ENCODE data around the gene MARS1.

The MARS1 gene

DNA sequence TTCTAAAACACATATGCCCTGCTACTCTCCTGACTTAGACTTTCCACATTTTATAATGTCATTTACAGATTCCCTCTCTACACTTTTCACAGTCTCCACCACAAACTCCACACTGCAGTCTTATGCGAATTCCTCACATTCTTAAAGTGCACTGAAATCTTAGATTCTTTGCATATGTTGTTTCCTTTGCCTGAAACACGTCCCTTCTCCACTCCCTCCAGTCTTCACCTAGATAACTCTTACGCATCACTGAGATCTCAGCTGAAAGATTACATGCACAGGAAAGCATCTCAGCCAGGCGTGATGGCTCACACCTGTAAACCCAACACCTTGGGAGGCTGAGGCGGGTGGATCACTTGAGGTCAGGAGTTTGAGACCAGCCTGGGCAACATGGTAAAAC lies 4.4 kb upstream of the MARS1 start:
- DNase-seq (ENCODE audit: low spot score): no peak
- Histone ChIP-seq H3K4me3 (no peak overlapping the region), H3K27ac (no peak overlapping the region)
- TF ChIP-seq, protein P1, sequence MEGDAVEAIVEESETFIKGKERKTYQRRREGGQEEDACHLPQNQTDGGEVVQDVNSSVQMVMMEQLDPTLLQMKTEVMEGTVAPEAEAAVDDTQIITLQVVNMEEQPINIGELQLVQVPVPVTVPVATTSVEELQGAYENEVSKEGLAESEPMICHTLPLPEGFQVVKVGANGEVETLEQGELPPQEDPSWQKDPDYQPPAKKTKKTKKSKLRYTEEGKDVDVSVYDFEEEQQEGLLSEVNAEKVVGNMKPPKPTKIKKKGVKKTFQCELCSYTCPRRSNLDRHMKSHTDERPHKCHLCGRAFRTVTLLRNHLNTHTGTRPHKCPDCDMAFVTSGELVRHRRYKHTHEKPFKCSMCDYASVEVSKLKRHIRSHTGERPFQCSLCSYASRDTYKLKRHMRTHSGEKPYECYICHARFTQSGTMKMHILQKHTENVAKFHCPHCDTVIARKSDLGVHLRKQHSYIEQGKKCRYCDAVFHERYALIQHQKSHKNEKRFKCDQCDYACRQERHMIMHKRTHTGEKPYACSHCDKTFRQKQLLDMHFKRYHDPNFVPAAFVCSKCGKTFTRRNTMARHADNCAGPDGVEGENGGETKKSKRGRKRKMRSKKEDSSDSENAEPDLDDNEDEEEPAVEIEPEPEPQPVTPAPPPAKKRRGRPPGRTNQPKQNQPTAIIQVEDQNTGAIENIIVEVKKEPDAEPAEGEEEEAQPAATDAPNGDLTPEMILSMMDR (IDR thresholded peaks at IDR 0.05): no peak

- DNase-seq (ENCODE audit: low spot score): no peak
- TF ChIP-seq, protein P1 (IDR thresholded peaks at IDR 0.05): no peak
- no peak overlapping the region for H3K4me3 ChIP-seq
- H3K27ac ChIP-seq: no peak overlapping the region
Observed at GRCh38 chr12:57485695-57486094, 2.2 kb upstream of the MARS1 start.

DNA sequence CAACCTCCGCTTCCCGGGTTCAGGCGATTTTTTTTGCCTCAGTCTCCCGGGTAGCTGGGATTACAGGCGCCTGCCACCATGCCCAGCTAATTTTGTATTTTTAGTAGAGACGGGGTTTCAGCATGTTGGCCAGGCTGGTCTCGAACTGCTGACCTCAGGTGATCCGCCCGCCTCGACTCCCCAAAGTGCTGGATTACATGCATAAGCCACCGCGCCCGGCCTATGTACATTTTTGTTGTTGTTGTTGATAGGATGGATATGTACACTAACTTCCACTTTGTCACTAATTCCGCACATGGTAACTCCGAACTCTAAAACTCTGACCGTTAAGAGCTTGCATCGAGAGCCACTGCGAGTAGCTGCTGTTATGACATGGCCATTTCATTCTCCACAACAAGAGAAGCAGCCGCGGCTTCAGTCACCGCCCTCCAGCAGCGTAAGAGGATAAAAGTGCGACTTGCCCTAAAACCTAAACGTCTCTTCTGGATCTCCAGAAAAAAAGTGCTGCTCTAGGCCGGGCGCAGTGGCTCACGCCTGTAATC lies 742 bp upstream of the MARS1 start:
- no peak for DNase-seq (ENCODE audit: low spot score)
- H3K4me3 ChIP-seq: peak overlapping the region; percentile 100
- H3K27ac ChIP-seq: peak overlapping the region in 1 of 2 donors; percentile 58
- TF ChIP-seq, protein P1 (IDR thresholded peaks at IDR 0.05): no peak

- H3K4me3 ChIP-seq: peak overlapping the region; percentile 100
- DNase-seq (ENCODE audit: low spot score): no peak
- peak overlapping the region; percentile 62 to 96 for H3K27ac ChIP-seq
- TF ChIP-seq, protein P1 (IDR thresholded peaks at IDR 0.05): no peak
Observed at GRCh38 chr12:57488402-57489156, 711 bp downstream of the MARS1 start.

DNA sequence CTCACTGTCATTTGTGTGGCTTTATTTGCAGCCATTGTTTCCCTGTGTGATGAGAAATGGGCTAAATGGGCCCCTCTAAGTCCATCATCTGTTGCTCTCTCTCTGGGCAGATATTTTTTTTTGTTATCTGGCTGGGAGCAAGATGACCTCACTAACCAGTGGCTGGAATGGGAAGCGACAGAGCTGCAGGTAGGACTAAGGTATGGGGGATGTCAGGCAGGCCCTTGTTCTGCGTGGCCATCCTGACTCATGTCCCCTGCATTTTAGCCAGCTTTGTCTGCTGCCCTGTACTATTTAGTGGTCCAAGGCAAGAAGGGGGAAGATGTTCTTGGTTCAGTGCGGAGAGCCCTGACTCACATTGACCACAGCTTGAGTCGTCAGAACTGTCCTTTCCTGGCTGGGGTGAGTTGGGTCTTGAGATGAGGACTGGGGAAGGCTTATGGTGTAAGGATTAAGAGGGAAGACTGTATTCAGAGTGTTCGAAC lies 1.3 kb downstream of the MARS1 start:
- Histone ChIP-seq H3K4me3 (peak overlapping the region; percentile 100), H3K27ac (no peak overlapping the region)
- DNase-seq (ENCODE audit: low spot score): no peak
- TF ChIP-seq, protein P1 (IDR thresholded peaks at IDR 0.05): no peak

DNA sequence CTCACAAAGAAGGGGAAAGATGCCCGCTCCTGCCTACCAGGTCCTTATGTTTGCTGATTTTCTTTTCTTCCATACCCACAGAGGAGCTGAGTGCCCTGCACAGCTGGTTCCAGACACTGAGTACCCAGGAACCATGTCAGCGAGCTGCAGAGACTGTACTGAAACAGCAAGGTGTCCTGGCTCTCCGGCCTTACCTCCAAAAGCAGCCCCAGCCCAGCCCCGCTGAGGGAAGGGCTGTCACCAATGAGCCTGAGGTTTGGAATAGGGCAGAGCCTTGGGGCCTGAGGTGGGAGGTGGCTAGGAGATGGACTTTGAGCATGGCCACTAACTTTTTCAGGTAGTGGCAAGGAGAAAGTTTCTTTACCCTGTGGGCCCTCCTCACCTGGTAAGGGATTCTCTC lies 2.3 kb downstream of the MARS1 start:
- TF ChIP-seq, protein P1 (IDR thresholded peaks at IDR 0.05): no peak
- Histone ChIP-seq H3K27ac (no peak overlapping the region), H3K4me3 (no peak overlapping the region)
- DNase-seq (ENCODE audit: low spot score): no peak

Measured in coronary artery (tissue), 2 donors.